Measurements from ENCODE around the gene NAV2.

The NAV2 gene

GRCh38 chr11:19712281-19713195, at the start of gene NAV2:
TSS of gene NAV2 (plus strand) at chr11:19712837. CDS start at chr11:19713696, 859 bp downstream.
- DNase-seq (ENCODE audit: low read depth in 2 of 2), result peak; percentile 56 to 63

- DNase-seq (ENCODE audit: low read depth in 2 of 2), result no peak
These were observed 49.4 kb upstream of the NAV2 start for GRCh38 chr11:19663206-19663605.

- no peak for DNase-seq (ENCODE audit: low read depth in 2 of 2)
These were observed 47.6 kb upstream of the NAV2 start for GRCh38 chr11:19664886-19665548.

- DNase-seq (ENCODE audit: low read depth in 2 of 2), result no peak
These were observed 45.7 kb upstream of the NAV2 start for GRCh38 chr11:19666951-19667350.

GRCh38 chr11:19669511-19669910, 43.1 kb upstream of the NAV2 start:
- no peak for DNase-seq (ENCODE audit: low read depth in 2 of 2)

- DNase-seq (ENCODE audit: low read depth in 2 of 2), result no peak
These were observed 42.4 kb upstream of the NAV2 start for GRCh38 chr11:19670030-19670791.

- no peak for DNase-seq (ENCODE audit: low read depth in 2 of 2)
These were observed 39.9 kb upstream of the NAV2 start for GRCh38 chr11:19672586-19673206.

- DNase-seq (ENCODE audit: low read depth in 2 of 2), result no peak
These were observed 38.5 kb upstream of the NAV2 start for GRCh38 chr11:19673924-19674729.

GRCh38 chr11:19674836-19675235, 37.8 kb upstream of the NAV2 start:
- no peak for DNase-seq (ENCODE audit: low read depth in 2 of 2)

- DNase-seq (ENCODE audit: low read depth in 2 of 2), result no peak
These were observed 37.2 kb upstream of the NAV2 start for GRCh38 chr11:19675397-19675796.

GRCh38 chr11:19676475-19677380, 35.9 kb upstream of the NAV2 start:
- no peak for DNase-seq (ENCODE audit: low read depth in 2 of 2)

GRCh38 chr11:19677381-19678080, 35.1 kb upstream of the NAV2 start:
- DNase-seq (ENCODE audit: low read depth in 2 of 2), result no peak

- no peak for DNase-seq (ENCODE audit: low read depth in 2 of 2)
These were observed 32.4 kb upstream of the NAV2 start for GRCh38 chr11:19679952-19680828.

- DNase-seq (ENCODE audit: low read depth in 2 of 2), result no peak
These were observed 31.7 kb upstream of the NAV2 start for GRCh38 chr11:19680829-19681368.

- DNase-seq (ENCODE audit: low read depth in 2 of 2), result no peak
These were observed 29.4 kb upstream of the NAV2 start for GRCh38 chr11:19683141-19683805.

- no peak for DNase-seq (ENCODE audit: low read depth in 2 of 2)
These were observed 28.7 kb upstream of the NAV2 start for GRCh38 chr11:19683862-19684491.

GRCh38 chr11:19686234-19686633, 26.4 kb upstream of the NAV2 start:
- DNase-seq (ENCODE audit: low read depth in 2 of 2), result no peak
